Nucleus accumbens (tissue), 56 donors: ENCODE measurements around the gene SPG7.
A peak's percentile ranks its signal among the peaks of the same experiment; 100 is the strongest.
"Not testable (repeated sequence)": the region's sequence is repeated elsewhere in the genome, so short reads cannot be mapped to it uniquely, and the experiment has no call there.

Experiments
- DNase-seq, 56 donors: peaks; one replicate each; lab custom pipeline; 2025; lab: John Stamatoyannopoulos, UW

SPG7 gene

DNA sequence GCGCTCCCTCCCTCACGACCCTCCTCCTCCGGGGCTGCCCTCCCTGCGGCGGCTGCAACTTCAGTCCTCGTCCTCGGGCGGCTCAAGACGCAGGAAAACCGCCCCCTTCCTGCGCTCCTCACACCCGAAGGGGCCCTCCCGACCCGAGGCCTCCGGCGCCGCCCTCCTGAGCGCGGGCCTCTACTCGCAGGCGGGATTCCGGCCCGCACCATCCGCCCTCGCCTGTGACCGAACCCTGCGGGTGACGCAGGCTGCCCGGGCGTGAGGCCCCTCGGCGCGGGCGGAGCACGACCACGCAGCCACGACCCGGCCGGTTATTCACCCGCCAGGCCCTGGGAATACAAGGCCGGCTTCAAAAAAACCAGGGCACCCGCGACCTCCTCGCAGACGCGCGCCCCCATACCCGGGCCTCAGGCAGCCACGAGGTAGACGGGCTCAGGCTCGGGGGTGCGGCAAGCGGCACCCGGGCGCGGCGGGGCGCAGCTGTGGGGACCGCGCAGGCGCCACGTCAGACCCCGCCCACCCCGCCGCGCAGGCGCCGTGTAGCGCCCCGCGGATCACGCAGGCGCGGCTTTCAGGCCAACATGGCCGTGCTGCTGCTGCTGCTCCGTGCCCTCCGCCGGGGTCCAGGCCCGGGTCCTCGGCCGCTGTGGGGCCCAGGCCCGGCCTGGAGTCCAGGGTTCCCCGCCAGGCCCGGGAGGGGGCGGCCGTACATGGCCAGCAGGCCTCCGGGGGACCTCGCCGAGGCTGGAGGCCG, at the start of gene SPG7:
Gene SPG7 (plus strand): TSS at position 570 of the 757 bp plus-strand sequence. CDS start 15 bp downstream, at position 585.
- peak in 55 of 56 donors; percentile 31 to 88 (median 76) for DNase-seq

DNA sequence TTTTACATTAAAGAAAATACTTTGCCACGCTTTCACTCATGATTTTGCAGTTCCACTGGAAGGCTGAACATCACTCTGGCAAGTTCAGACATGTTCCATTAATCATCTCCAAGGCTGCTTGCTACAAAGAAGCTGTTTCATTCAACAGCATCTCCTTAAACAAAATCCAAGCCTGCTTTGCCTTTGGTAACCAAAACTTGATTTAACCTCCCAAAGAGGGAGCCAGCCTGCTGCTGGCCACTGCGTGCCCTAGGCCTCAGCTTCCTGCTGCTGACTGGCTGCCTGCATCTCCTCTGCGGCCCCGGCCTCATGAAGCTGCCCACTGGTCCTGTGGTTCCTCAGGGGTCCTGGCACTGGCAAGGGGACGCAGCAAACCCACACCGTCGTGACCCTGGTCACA, 49.7 kb upstream of the SPG7 start:
- no peak for DNase-seq

DNA sequence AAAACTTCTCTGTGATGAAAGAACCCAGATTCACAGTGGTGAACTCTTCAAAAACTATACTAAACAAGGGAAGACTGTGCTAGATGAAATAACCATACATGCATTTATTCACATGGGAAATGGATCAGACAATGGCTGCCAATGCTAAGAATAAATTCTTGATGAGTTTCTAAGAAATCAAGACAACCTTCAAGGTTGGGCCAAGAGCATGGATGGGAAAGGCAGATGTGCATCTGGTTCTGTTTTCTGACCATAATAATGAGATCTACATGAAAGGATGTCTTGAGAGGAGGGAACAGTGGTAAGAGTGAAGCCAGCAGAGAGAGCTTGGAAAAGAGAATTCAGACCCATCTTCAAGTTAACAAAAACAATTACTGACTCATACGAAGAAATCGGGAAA, 49.2 kb upstream of the SPG7 start:
- no peak for DNase-seq

DNA sequence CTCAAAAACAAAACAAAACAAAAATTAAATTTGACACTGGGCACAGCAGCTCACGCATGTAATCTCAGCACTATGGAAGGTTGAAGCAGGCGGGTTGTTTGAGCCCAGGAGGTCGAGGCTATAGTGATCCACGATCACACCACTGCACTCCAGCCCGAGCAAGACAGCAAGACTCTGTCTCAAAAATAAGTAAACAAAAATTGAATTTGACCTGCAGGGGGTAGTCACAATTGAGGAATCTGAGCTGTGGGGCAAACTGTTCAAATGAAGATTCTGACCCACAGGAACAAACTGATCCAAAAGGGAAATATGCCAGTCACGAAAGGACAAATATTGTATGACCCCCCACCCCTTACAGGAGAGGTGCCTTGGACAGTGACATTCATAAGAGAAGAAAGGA, 47.6 kb upstream of the SPG7 start:
- no peak for DNase-seq

DNA sequence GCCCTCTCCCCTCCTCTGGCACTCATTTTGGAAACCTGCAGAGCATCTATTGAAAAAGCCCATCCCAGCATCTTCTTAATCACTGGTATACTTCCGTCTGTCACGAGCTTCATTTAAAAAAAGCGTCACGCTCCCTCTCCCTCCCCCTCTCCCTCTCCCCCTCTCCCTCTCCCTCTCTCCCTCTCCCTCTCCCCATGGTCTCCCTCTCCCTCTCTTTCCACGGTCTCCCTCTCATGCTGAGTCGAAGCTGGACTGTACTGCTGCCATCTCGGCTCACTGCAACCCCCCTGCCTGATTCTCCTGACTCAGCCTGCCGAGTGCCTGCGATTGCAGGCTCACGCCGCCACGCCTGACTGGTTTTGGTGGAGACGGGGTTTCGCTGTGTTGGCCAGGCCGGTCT, 46.3 kb upstream of the SPG7 start:
- not testable (repeated sequence) for DNase-seq

DNA sequence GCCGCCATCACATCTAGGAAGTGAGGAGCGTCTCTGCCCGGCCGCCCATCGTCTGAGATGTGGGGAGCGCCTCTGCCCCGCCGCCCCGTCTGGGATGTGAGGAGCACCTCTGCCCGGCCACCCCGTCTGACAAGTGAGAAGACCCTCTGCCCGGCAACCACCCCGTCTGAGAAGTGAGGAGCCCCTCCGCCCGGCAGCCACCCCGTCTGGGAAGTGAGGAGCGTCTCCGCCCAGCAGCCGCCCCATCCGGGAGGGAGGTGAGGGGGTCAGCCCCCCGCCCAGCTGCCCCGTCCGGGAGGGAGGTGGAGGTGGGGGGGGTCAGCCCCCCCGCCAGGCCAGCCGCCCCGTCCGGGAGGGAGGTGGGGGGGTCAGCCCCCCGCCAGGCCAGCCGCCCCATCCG, 45.6 kb upstream of the SPG7 start:
- not testable (repeated sequence) for DNase-seq

DNA sequence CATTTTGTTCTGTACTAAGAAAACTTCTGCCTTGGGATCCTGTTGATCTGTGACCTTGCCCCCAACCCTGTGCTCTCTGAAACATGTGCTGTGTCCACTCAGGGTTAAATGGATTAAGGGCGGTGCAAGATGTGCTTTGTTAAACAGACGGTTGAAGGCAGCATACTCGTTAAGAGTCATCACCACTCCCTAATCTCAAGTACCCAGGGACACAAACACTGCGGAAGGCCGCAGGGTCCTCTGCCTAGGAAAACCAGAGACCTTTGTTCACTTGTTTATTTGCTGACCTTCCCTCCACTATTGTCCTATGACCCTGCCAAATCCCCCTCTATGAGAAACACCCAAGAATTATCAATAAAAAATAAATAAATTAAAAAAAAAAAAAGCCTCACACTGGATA, 44.9 kb upstream of the SPG7 start:
- DNase-seq: not testable (repeated sequence)

DNA sequence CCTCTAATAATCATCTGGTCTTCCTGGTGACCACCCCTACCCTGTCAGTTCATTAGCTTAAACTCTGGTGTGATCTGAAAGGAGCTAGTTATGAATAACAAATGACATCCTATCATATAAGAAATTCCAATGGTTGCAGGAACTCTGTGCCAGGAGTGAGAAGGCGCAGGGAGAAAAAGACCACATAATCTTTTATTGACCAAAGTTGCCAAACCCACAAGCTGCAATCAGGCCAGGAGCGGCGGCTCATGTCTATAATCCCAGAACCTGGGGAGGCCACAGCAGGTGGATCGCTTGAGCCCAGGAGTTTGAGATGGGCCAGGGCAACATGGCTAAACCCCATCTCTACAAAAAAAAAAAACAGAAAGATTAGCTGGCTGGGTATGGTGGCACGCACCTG, 41.3 kb upstream of the SPG7 start:
- DNase-seq: no peak

DNA sequence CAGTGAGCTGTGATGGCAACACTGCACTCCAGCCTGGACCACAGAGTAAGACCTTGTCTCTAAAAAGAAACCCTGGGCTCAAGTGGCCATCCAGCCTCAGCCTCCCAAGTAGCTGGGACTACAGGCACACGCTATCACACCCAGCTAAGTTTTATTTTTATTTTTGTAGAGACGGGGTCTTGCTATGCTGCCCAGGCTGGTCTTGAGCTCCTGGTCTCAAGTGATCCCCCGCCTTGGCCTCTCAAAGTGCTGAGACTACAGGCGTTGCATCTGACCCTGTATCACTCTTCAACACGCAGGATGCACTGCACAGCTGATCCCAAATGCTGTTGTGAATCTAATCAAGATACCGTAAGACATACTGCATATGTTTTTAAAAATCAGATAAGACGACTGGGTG, 40.8 kb upstream of the SPG7 start:
- no peak for DNase-seq

DNA sequence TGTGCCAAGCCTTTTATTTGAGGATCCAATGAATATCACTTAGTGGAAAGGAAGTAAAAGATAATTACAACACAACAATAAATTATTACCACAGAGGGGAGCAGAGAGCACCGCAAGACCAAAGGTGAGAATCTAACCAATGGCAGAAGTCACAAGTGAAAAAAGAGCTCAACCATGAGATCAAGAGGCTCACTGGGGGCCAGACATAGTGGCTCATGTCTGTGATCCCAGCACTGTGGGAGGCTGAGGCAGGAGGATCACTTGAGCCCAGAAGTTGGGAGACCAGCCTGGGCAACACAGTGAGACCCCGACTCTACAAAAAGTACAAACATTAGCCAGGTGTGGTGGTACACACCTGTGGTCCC, 35.5 kb upstream of the SPG7 start:
- DNase-seq: no peak

DNA sequence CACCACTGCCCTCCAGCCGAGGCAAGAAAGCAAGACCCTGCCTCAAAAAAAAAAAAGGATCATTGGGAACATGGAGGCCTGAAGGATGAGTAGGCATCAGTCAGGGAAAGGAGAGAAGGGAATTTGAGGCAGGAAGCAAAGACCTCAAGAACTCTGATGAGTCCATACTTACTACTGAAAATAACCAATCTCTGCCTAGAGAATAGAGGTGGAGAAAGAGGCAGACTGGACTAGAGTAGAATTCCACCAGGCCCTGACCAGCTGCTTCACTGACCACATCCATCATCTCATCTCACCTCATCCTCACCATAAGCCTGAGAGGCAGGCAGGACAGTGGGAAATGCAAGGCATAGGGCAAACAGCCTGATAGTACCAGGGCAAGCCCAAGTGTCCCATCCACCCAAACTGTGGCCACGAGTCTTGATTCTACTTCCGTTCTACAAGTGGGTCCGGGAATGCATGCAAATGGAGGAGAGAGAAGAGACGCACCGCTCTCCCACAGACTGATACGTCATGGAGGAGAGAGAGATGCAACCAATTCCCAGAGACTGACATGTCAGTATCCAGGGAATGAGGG, 35.0 kb upstream of the SPG7 start:
- DNase-seq: no peak

DNA sequence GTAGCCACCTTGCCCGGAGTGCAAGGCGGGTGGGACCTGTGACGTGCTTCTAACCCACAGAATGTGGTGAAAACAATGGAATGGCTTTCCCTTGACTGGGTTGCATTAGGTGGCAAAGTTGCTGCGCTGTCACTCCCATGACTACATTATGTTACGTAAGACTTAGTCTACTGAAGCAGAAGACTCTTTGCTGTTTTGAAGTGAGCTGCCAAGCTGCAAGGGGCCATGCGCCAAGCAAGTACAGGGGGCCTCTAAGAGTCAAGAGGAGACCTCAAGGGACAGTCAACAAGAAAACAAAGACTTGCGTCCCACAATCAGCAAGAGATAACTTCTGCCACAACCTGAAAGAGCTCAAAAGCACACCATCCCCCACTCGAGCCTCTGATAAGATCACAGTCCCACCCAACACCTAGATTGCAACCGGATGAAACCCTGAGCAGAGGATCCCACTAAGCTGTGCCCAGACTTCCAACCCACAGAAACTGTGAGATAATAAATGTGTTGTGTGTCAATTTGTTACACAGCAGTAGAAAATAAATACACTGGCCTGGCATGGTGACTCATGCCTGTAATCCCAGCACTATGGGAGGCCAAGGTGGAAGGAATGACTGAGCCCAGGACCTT, 34.3 kb upstream of the SPG7 start:
- DNase-seq: peak in 9 of 56 donors; percentile 4 to 32 (median 23)

DNA sequence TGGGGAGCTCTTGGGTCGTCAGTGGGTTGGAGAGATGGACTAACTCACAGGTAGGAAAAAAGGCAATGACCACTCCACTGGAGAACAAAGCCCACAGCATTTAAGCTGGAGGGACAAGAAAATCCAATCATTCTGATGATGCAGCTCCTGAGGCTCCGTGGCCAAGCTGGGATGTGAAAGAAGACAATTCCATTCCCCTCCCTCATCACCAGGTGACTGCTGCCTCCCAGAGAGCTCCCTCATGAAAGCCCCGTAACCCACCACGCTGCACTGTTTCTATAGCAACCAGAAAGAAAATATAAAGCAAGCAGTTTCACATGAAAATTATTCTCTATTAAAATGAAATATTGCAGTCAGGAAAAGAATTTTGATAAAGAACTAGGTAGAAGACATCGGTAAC, 33.1 kb upstream of the SPG7 start:
- DNase-seq: peak in 8 of 56 donors; percentile 7 to 51 (median 18)

DNA sequence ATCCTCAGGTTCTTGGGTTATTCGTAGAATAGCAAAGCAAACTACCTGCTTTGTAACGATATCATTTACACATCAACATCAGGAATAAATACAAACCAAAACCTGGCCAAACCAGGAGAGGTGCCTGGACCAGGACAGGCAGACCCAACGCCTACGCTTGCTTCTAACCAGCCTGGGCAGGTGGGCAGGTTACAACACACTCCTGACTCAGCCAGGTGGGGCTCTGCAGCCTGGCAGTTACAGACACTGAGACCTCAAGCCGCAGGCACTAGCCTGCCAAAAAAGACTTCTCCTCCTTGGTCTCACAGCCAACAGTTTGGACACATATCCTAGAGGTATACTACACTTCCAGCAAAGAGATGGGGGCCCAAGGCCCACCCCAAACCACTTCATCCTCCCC, 31.8 kb upstream of the SPG7 start:
- no peak for DNase-seq

DNA sequence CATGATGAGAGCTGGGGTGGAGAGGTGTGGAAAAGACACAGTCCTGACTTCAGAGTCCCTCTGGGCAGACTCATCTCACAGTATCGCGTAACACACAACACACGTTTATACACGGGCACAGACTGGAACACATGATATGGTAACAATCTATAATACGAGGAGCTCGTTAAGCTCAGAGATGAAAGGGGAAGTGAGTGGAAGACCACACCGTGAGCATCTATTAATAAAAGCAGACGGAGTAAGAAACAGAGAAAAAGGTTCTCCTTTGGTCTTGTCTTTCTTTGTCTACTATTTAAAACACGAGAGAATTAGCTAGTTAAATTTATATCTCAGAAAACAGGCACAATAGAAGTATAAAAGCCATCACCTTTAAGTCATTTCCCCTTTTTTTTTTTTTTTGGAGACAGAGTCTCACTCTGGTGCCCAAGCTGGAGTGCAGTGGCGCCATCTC, 31.4 kb upstream of the SPG7 start:
- no peak for DNase-seq

DNA sequence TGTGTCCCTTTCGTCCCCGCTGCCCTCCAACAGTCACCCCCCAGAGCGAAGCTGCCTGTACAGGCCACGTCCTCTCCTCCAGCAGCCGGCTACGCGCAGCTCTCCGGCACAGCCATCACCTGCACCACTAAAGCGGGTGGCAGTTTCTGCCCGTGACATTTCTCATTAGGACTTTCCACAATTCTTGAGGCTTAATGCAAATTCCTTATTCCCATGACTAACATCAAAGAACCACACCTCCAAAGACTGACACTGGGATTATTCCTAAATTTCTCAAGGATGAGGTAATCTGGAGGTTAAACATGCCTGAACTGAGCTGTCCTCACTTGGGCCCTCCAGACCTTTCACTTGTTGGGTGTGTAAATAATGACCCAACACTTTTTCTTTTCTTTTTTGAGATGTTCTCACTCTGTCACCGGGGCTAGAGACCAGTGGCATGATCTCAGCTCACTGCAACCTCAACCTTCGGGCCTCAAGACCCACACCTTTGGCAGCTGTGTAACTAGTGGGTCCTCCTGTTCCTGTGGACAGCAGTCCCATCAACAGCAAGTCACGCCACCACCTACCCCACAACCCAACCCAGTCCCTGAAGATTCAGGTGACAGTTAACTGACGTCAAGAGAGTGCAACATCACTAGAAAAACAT, 29.5 kb upstream of the SPG7 start:
- no peak for DNase-seq

DNA sequence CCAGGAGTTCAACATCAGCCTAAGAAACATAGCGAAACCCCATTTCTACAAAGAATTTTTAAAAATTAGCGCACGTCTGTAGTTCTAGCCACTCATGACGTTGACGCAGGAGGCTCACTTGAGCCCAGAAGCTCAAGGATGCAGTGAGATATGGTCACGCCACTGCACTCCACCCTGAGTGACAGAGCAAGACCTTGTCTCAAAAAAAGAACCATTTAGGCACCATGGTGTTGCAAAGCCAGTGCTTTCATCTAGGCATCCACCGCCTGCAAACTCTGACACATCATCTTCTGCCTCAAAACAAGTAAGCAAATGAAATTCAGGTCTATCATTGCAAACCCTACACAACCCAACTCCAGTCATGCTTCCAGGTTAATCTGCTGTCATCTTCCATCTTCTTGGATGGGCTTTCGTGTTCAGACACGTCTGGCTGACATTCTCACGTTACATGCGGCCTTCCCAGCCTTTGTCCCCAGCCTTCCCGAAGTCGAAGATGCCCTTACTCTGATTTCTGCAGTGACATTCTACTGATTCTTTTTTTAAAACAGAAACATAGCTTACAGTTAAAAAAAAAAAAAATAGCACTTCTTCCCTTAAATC, 26.7 kb upstream of the SPG7 start:
- no peak for DNase-seq

DNA sequence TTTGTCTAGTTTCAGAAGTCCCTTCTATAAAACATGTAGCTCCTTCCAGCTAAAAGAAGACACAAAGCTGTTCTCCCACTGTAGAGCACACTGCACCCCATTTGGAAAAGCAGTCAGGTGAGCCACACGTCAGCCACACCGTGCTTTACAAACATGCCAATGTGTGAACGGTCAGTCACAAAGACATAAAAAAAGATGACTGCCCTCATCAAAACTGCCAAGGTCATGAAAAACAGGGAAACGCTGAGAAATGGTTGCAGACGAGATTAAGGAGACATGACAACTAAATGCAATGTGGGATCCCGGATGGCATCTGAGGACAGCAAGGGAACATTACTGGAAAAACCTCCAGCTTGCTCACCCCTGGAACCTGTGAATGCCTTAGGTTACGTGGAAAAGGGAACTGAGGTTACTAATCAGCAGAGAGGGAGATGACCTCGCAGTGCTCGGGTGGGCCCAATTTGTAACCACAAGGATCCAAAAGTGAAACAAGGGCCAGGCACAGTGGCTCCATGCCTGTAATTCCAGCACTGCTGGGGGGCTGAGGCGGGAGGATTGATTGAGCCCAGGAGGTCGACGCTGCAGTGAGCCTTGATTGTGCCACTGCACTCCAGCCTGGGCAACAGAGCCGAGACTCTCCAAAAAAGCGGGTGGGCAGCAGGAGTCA, 25.9 kb upstream of the SPG7 start:
- DNase-seq: no peak

DNA sequence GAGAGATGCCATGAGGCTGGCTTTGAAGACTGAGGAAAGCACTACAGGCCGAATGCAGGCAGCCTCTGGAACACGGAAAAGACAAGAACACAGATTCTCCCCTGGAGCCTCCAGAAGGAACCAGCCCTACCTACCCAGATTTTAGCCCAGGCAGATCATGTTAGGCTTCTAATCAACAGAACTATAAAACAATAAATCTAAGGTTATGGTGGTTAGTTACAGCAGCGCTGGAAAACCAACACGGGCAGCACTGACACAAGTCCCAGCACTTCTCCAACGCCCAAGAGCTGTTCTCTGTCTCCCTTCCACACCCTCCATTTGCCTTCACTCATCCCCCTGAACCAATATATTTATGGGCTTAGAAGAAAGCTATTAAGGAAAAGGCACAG, 25.4 kb upstream of the SPG7 start:
- no peak for DNase-seq

DNA sequence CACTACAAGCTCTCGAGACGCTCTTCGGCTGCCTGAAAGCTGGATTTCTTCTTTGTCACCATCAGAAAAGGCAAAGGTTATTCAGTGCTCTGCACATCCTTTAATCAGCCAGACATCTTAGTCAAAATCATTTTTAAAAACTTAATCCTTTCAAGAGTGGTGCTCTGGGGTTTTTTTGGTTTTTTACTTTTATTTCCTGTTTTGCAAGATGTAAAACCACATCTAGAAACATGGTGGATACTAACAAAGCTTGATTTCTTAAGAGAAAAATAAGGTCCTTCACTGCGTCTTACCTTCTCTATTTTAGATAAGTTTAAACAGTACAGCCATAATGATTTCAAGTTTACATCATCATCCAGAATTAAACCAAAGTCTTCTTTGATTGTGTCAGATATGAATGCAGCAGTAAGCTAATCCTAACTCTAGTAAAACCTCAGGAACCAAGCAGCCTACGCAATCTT, 24.1 kb upstream of the SPG7 start:
- no peak for DNase-seq
